K562 (cell line): ENCODE results near the gene CMBL. TPM values are rescaled to one million over a fixed set of nuclear protein-coding genes. Genes with fewer than 3 reads are reported as not detected.
A peak's percentile ranks its signal among the peaks of the same experiment; 100 is the strongest.

Experiments
- ATF1 ChIP-seq, 2 experiments: fragments of 450-650 bp in 1 of 2; IDR thresholded peaks; 2 replicates each; pipeline ENCODE4 v1.6.1; 2016; ENCODE audit warnings: missing compliant biosample characterization in 1 of 2, missing genetic modification characterization in 1 of 2
- ATF7 ChIP-seq: fragments of 450-650 bp; IDR thresholded peaks from 2 replicates; pipeline ENCODE4 v1.7.1; 2014; ENCODE audit warnings: mild to moderate bottlenecking, moderate library complexity
- CBFA2T2 ChIP-seq: fragments of 450-650 bp; conservative IDR thresholded peaks from 2 replicates; pipeline ENCODE4 v1.6.1; 2017; ENCODE audit warnings: mild to moderate bottlenecking
- ELF1 ChIP-seq: fragments of 200-800 bp; sonication (Bioruptor generic); IDR thresholded peaks from 2 replicates; pipeline ENCODE4 v1.6.1; 2016; ENCODE audit warnings: missing genetic modification characterization, missing compliant biosample characterization
- ESRRB ChIP-seq: fragments of 250-450 bp; sonication (Bioruptor Pico); IDR thresholded peaks from 2 replicates; pipeline ENCODE4 v1.5.0; 2020; ENCODE audit warnings: mild to moderate bottlenecking, moderate library complexity, borderline replicate concordance
- HDAC2 ChIP-seq: fragments of 450-650 bp; IDR thresholded peaks from 2 replicates; pipeline ENCODE4 v1.6.1; 2016; ENCODE audit warnings: mild to moderate bottlenecking
- HDAC6 ChIP-seq: IDR thresholded peaks from 2 replicates; pipeline ENCODE4 v1.6.1; 2012; ENCODE audit warnings: low read depth, mild to moderate bottlenecking, control low read depth, inconsistent platforms, low read length, moderate library complexity
- HMGXB4 ChIP-seq: sonication (generic); formaldehyde crosslinking; IDR thresholded peaks from 2 replicates; pipeline ENCODE4 v1.8.1; 2023; ENCODE audit warnings: mild to moderate bottlenecking, missing genetic modification reagents
- KLF6 ChIP-seq: fragments of 250-450 bp; sonication (Bioruptor Pico); IDR thresholded peaks from 2 replicates; pipeline ENCODE4 v1.4.0; 2020; ENCODE audit warnings: mild to moderate bottlenecking, moderate library complexity, borderline replicate concordance
- MTA1 ChIP-seq: fragments of 450-650 bp; IDR thresholded peaks from 2 replicates; pipeline ENCODE4 v1.6.1; 2017; ENCODE audit warnings: borderline replicate concordance
- MXI1 ChIP-seq: IDR thresholded peaks from 2 replicates; pipeline ENCODE4 v1.6.1; 2011; ENCODE audit warnings: low read depth, mild to moderate bottlenecking, improper control_type of control experiment, low read length
- NONO ChIP-seq, 2 experiments: fragments of 200-400 bp in 1 of 2; fragments of 450-650 bp in 1 of 2; formaldehyde crosslinking in 1 of 2; IDR thresholded peaks; 2 replicates each; pipeline ENCODE4 v1.6.1; 2017; ENCODE audit warnings: low read depth in 2 of 2, mild to moderate bottlenecking in 2 of 2, moderate library complexity in 2 of 2, low read length in 1 of 2
- NR3C1 ChIP-seq: sonication (generic); formaldehyde crosslinking; IDR thresholded peaks from 2 replicates; pipeline ENCODE4 v1.8.1; 2022; ENCODE audit warnings: missing genetic modification reagents
- PHTF2 ChIP-seq: fragments of 250-450 bp; sonication (Bioruptor Pico); IDR thresholded peaks from 2 replicates; pipeline ENCODE4 v1.5.0; 2021; ENCODE audit warnings: mild to moderate bottlenecking
- RFX5 ChIP-seq: IDR thresholded peaks from 2 replicates; pipeline ENCODE4 v1.6.1; 2011; ENCODE audit warnings: low read depth, mild to moderate bottlenecking, improper control_type of control experiment, low read length
- SMAD4 ChIP-seq: fragments of 250-450 bp; sonication (Bioruptor Pico); conservative IDR thresholded peaks from 2 replicates; pipeline ENCODE4 v1.8.0; 2021; ENCODE audit warnings: inconsistent platforms, mild to moderate bottlenecking, moderate library complexity
- SMARCC2 ChIP-seq: fragments of 450-650 bp; IDR thresholded peaks from 2 replicates; pipeline ENCODE4 v1.6.1; 2017; ENCODE audit warnings: antibody characterized with exemption, moderate library complexity, mild to moderate bottlenecking, low read depth
- SP2 ChIP-seq: IDR thresholded peaks from 2 replicates; pipeline ENCODE4 v1.6.1; 2011; ENCODE audit warnings: mild to moderate bottlenecking, low read depth, low read length, moderate library complexity; ENCODE audit not compliant: poor library complexity, severe bottlenecking; ENCODE audit errors: extremely low read depth
- SRF ChIP-seq, 2 experiments: fragments of 250-450, 450-650 bp in 1 of 2; sonication (Bioruptor Pico) in 1 of 2; sonication (generic) in 1 of 2; formaldehyde crosslinking; IDR thresholded peaks; 2 replicates each; pipeline versions ENCODE4 v1.5.0 to v1.5.1; 2020 to 2022; ENCODE audit warnings: mild to moderate bottlenecking in 1 of 2, missing genetic modification reagents in 1 of 2
- VEZF1 ChIP-seq: fragments of 200-800 bp; sonication (Bioruptor generic); IDR thresholded peaks from 2 replicates; pipeline ENCODE4 v1.6.1; 2017; ENCODE audit warnings: missing genetic modification characterization, missing compliant biosample characterization
- XRCC5 ChIP-seq: fragments of 200-400 bp; formaldehyde crosslinking; IDR thresholded peaks from 2 replicates; pipeline ENCODE4 v1.6.1; 2017; ENCODE audit warnings: low read depth, mild to moderate bottlenecking, low read length
- ZBTB2 ChIP-seq: fragments of 450-650 bp; IDR thresholded peaks from 2 replicates; pipeline ENCODE4 v1.6.1; 2016; ENCODE audit warnings: antibody characterized with exemption
- ZNF347 ChIP-seq: fragments of 450-650 bp; formaldehyde crosslinking; IDR thresholded peaks from 2 replicates; pipeline ENCODE4 v1.4.0; 2020; ENCODE audit warnings: low read depth, mild to moderate bottlenecking, moderate library complexity
- ZNF584 ChIP-seq: fragments of 200-800 bp; sonication (Bioruptor generic); IDR thresholded peaks from 2 replicates; pipeline ENCODE4 v1.6.1; 2016; ENCODE audit warnings: low read depth, mild to moderate bottlenecking, missing genetic modification characterization, missing compliant biosample characterization
- polyA plus RNA-seq, 8 experiments: library from polyadenylated mRNA; depleted of rRNA in 4 of 8; stranded (reverse) in 5 of 8; unstranded in 3 of 8; fragments of >200 nt; fragmentation: Nextera tagmentation in 2 of 8; fragmentation: Illumina TruSeq in 1 of 8; extraction: Ambion mirVana in 2 of 8; extraction: Trizol in 1 of 8; gene quantifications; 2 replicates each; pipeline versions ENCODE4 v1.2.1 to v1.2.3, GENCODE V29; 2011 to 2014; ENCODE audit warnings: inconsistent platforms in 1 of 8, missing spikeins in 1 of 8
- total RNA-seq, 7 experiments: library from RNA; depleted of rRNA in 6 of 7; stranded (reverse); fragments of >200 nt in 6 of 7; fragmentation: Illumina TruSeq in 2 of 7; extraction: Trizol in 2 of 7; gene quantifications; 2 replicates each; pipeline versions ENCODE4 v1.2.1 to v1.2.3, GENCODE V29; 2011 to 2021; ENCODE audit warnings: low replicate concordance in 1 of 7

Gene CMBL
- total and polyA plus RNA-seq, 9 of the 15 experiments (the other 6 are each of a cell fraction or from before 2014, with no cell fraction given): 22.6 to 192 (median 71.1) TPM

- TF ChIP-seq SMAD4 (CRISPR knock-in tag): peak; percentile 33; the same call in 1 of the 2 replicates
- no peak for TF ChIP-seq SP2
- TF ChIP-seq HDAC2: peak; percentile 57; the same call in 1 of the 2 replicates
- TF ChIP-seq ZBTB2: no peak
- peak; percentile 11; the same call in 1 of the 2 replicates for TF ChIP-seq ATF7
- no peak for TF ChIP-seq ATF1 (CRISPR knock-in tag; IDR thresholded peaks at IDR 0.05)
- peak; percentile 9; the same call in 1 of the 2 replicates for TF ChIP-seq ATF1 (tag; IDR thresholded peaks at IDR 0.05)
- TF ChIP-seq SMARCC2: no peak
- TF ChIP-seq SRF (CRISPR knock-in tag; IDR thresholded peaks at IDR 0.05): no peak
- peak; percentile 68; the same call in 1 of the 2 replicates for TF ChIP-seq KLF6
- no peak for TF ChIP-seq VEZF1 (CRISPR knock-in tag)
- TF ChIP-seq HDAC6: no peak
- TF ChIP-seq MXI1: peak; percentile 72; the same call in 1 of the 2 replicates
- peak; percentile 42; the same call in 1 of the 2 replicates for TF ChIP-seq ELF1 (tag)
- no peak for TF ChIP-seq CBFA2T2
- TF ChIP-seq RFX5: no peak
- TF ChIP-seq NR3C1 (CRISPR knock-in tag): no peak
- TF ChIP-seq ESRRB (CRISPR knock-in tag): no peak
- no peak for TF ChIP-seq PHTF2 (CRISPR knock-in tag)
- TF ChIP-seq MTA1: peak; percentile 79; the same call in 1 of the 2 replicates
- TF ChIP-seq ZNF347 (CRISPR knock-in tag): no peak
- no peak for TF ChIP-seq HMGXB4 (CRISPR knock-in tag)
- 0 out of 2 replicates have a peak, but pooled peaks have one; percentile 24 for TF ChIP-seq ZNF584 (CRISPR knock-in tag)
- no peak for TF ChIP-seq XRCC5
- no peak for TF ChIP-seq NONO (IDR thresholded peaks at IDR 0.05; ENCODE audit: low read depth in 2 of 2, low read length in 1 of 2)
Measured at GRCh38 chr5:10311595-10312425, 4.1 kb upstream of the CMBL start (continued).
